ENCODE data around the gene PDE5A.
"Not testable (repeated sequence)": the region's sequence is repeated elsewhere in the genome, so short reads cannot be mapped to it uniquely, and the experiment has no call there.

PDE5A gene

GRCh38 chr4:119518230-119518892 lies 110.2 kb downstream of the PDE5A start:
- DNase-seq: no peak

GRCh38 chr4:119517361-119518229 lies 111.0 kb downstream of the PDE5A start:
- DNase-seq: no peak

- DNase-seq: no peak
These were observed 116.2 kb downstream of the PDE5A start for GRCh38 chr4:119512398-119512797.

- no peak for DNase-seq
These were observed 118.0 kb downstream of the PDE5A start for GRCh38 chr4:119510395-119511149.

GRCh38 chr4:119508281-119508680 lies 120.3 kb downstream of the PDE5A start:
- no peak for DNase-seq

- no peak for DNase-seq
These were observed 121.8 kb downstream of the PDE5A start for GRCh38 chr4:119506806-119507205.

- DNase-seq: no peak
These were observed 124.0 kb downstream of the PDE5A start for GRCh38 chr4:119504616-119505015.

GRCh38 chr4:119501740-119502139 lies 126.9 kb downstream of the PDE5A start:
- DNase-seq: no peak

GRCh38 chr4:119498527-119498926 lies 130.1 kb downstream of the PDE5A start:
- peak in 2 of 3 experiments; percentile 54 to 78 for DNase-seq

GRCh38 chr4:119493886-119494285 lies 134.7 kb downstream of the PDE5A start:
- DNase-seq: no peak

- peak in 1 of 3 experiments; percentile 7 for DNase-seq
These were observed 135.2 kb downstream of the PDE5A start for GRCh38 chr4:119493419-119493818.

GRCh38 chr4:119490335-119490734 lies 138.3 kb downstream of the PDE5A start:
- peak in 1 of 3 experiments; percentile 30 for DNase-seq

GRCh38 chr4:119489305-119489704 lies 139.3 kb downstream of the PDE5A start:
- no peak for DNase-seq

- no peak for DNase-seq
These were observed 148.3 kb downstream of the PDE5A start for GRCh38 chr4:119480331-119480730.

- no peak for DNase-seq
These were observed 148.8 kb downstream of the PDE5A start for GRCh38 chr4:119479835-119480234.

- no peak for DNase-seq
These were observed 149.3 kb downstream of the PDE5A start for GRCh38 chr4:119479180-119479808.

GRCh38 chr4:119478446-119479179 lies 150.0 kb downstream of the PDE5A start:
- DNase-seq: no peak

- no peak for DNase-seq
These were observed 151.1 kb downstream of the PDE5A start for GRCh38 chr4:119477412-119478053.

GRCh38 chr4:119471259-119471658 lies 157.3 kb downstream of the PDE5A start:
- no peak for DNase-seq

GRCh38 chr4:119470737-119471063 lies 157.9 kb downstream of the PDE5A start:
- not testable (repeated sequence) for DNase-seq

GRCh38 chr4:119470021-119470736 lies 158.4 kb downstream of the PDE5A start:
- not testable (repeated sequence) for DNase-seq

Data from NCI-H1417 (cell line).